Activated CD8-positive, alpha-beta memory T cell treated with anti-CD3 and anti-CD28 coated beads, Interleukin-2, amount 50 U/mL, for 48 hours (primary cell): Measurements from ENCODE around the gene NRP2.

Source experiments
- DNase-seq: peaks from one replicate; pipeline ENCODE4 v3.0.0-alpha.2; 2020

The NRP2 gene

DNA sequence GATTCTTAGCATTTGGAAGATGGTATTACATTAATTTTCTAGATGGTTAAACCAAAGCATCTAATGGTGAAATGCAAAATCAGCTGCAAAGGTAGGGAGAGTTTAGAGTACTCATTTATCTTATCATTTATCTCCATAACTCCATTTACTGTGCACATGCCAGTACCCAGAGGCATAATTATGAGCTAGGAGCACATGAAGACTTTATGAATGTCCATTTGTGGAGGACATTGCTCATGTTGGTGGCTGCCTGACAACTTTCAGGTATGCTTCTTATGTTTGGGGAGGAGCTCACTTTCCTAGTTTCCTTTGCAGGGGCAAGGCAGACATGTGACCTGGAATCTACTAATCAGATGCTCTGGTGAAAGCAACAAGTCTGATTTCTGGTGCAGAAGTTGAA lies 134.0 kb downstream of the NRP2 start:
- DNase-seq: no peak

DNA sequence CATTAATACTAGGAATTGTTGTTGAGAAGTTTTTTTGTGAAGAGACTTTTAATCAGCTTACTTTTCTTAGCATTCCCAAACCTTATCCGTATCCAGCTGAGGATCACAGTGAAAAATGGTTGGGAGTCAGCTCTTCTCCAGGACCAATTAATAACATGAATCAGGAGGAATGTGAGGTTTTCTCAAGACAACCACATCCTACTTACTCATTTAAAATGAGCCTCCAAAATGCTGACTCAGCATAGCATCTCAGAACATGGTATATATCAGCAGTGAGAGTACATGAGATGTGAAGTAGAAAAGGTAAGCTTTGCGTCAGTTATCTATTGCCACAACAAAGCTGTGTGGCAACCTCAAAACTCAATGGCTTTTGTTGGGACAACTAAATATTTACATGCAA lies 140.3 kb downstream of the NRP2 start:
- DNase-seq: no peak

DNA sequence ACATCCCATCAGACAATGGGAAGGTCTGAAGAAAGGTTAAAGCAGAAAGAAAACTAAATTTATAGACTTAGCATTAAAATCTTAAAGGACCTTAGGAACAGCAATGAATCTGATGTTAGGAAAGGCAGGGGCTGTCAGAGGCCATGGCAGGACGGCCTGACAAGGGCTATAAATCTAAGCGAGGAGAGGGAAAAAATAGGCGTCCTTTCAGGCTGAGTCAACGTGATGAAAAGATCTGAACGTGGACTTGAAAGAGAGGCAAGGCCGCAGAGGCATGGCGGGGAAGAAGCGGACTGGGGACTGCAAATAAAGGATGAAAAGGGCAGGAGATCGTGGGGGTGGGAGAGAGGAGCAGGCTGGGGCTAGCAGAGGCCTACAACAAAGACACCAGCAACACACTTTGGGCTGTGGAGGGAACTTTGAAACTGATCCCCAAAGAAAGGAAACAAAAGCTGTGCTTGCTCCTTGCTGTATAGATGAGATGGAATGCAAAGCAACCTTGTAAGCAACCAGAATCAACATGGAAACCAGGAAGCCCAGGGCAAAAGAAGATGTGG lies 145.6 kb downstream of the NRP2 start:
- DNase-seq: no peak

DNA sequence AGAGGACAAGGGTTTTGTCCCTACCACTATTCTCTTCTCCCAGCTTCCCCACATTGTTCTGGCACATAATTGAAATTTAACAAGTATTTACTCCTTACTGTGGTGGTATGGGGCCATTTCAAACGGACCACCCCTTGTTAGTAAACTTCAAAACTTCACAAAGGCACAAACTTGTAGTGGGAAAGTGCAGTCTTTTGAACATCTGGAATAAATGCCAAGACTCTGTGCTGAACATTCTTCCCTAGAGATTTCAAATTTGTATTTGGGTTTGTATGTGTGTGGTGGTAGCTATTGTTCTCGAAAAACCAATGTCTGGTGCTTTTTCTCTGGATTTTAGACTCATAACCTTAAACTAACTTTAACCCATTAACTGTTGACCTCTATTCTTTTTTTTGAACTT lies 151.6 kb downstream of the NRP2 start:
- no peak for DNase-seq

DNA sequence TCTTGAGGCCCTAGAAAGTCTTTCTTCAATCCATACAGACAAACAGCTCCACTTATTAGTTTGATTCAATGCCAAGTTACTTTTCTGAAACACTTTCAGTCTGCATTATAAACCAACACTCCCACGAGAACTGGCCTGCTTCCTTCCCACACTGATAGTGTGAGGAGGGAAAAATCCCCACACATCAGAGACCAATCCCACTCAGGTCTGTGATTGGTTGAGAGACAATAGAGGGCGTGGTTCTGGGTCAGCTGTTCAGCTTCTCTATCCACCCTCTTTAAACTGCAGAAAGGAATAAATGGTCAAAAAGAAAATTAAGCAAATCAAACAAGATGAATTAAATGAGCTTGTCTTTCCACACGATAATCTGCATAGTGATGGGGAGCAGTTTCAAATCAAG lies 152.5 kb downstream of the NRP2 start:
- DNase-seq: no peak

DNA sequence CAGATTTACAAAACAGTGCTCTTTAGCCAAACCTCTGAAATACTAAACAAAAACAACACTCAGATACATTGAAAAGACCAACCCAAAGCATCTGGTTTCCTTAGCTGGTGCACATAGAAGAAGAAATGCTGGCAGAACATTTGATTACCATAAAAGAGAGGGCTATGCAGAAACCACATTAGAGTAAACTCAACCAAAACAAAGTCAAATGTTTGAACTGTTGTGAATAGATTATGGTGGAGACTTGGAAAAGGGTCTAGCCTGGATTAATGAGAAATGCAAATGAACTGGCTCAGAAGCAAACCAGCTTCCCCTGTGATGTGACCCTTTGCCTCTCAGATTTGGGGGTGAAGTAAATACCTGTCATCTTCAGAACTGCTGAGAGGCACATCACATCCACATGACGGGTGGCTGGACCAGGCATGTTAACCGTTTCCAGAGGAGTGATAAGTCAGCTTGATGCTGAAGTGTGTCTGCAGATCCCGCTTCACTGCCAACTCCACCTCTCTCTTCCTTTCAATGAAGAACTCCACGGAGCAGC lies 153.0 kb downstream of the NRP2 start:
- DNase-seq: no peak

DNA sequence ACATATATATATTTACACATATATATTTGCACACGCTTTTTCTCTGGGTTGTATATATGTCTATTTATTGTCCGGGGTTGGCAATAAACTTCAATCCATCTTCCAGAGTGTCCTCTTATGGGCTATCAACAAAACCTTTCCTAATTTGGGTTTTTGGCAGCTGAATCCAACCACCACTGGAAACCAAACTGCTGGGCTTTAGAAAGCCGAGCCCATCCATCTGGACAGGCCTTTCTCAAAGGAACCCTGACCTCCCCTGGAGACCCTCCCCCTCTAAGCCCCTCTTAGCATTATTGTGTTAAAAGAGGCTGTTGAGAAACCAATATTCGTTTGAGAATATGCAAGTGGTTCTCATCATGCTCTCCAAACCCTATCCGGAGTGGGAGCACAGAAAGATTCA lies 153.6 kb downstream of the NRP2 start:
- DNase-seq: no peak

DNA sequence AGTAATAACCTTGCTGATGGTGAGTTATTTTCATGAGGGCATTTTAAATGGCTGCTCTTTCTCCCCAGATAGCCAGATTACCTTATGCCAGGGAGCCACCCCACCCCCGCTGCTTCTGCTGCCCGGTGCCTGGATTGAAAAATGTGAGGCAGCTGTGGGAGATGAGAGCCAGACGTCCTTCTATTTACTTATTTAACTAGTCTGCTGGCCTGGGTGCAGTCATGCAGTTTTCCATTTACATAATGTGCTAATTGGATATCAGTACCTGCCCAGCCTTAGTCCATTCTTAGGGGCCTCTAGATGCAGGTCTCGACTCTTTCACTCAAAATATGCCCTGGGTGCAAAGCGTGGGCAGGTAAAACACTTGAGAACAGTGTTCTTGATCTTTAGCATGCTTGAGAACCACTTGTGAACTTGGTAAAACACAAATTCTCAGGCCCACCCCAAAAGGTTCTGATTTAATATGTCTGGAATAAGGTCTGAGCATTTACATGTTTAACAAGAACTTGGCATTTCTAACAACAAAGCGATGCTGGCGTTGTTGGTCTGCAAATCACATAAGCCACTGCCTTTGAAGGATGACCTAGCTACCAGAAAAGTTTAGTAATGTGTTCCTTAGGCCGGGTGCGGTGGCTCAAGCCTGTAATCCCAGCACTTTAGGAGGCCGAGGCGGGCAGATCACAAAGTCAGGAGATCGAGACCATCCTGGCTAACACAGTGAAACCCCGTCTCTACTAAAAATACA lies 154.3 kb downstream of the NRP2 start:
- DNase-seq: no peak

DNA sequence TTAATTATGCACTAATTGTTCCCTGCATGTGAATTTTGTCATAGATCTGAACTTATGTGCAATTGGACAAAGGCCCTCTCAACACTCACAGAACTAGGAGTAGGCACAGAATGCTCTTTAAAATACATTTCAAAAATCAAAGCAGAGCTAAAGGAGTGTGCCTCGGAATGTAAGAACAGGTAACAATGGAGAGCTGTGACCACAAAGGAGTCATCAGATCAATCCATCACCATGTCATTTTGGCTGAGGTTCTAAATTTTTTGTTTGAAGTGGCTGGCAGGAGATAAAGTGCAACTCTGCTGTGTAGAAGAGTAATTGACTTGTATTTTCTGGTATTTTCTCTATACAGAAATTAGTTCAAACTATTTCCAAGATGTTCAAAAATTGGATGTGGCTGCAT lies 155.4 kb downstream of the NRP2 start:
- DNase-seq: no peak

DNA sequence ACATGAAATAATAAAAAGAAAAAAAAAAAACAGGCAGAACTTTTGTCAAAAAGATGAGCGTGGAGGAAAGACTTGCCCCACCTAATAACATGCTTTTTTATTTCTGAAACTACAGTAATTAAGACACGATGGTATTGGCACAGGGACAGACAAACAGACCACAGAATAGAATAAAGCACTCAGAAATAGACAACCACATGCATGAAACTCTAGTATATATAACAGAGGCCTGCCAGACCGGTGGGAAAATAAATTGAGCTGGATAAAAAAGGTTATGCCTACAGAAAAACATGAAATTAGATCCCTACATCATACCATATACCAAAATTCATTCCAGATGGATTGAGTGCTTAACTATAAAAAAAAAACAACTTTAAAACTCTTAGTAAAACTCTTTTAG lies 163.1 kb downstream of the NRP2 start:
- no peak for DNase-seq
